Raji (cell line): ENCODE data around the gene C6orf47.

Experiments
- POLR2A ChIP-seq: IDR thresholded peaks from 2 replicates; pipeline ENCODE4 v1.6.1; 2011; ENCODE audit warnings: low read depth, low read length, control low read depth; ENCODE audit not compliant: insufficient read depth

C6orf47 gene

GRCh38 chr6:31621320-31621939, 39.1 kb downstream of the C6orf47 start:
- TF ChIP-seq POLR2A, result no peak

- TF ChIP-seq POLR2A, result no peak
Observed at GRCh38 chr6:31620586-31621319, 39.8 kb downstream of the C6orf47 start, which contains the start of gene PRRC2A. Gene PRRC2A, plus strand, starts transcription at chr6:31620715. Its CDS starts 2,075 bp downstream, at chr6:31622790.

GRCh38 chr6:31619805-31620585, 40.6 kb downstream of the C6orf47 start:
- TF ChIP-seq POLR2A, result peak; percentile 83

GRCh38 chr6:31617010-31617409, 43.6 kb downstream of the C6orf47 start:
- TF ChIP-seq POLR2A, result no peak

- no peak for TF ChIP-seq POLR2A
Observed at GRCh38 chr6:31615748-31616147, 44.8 kb downstream of the C6orf47 start.

- TF ChIP-seq POLR2A, result no peak
Observed at GRCh38 chr6:31614684-31615578, 45.6 kb downstream of the C6orf47 start, which contains the start of gene AIF1. Gene AIF1, plus strand, starts transcription at chr6:31615234. Its CDS starts 96 bp downstream, at chr6:31615330.

GRCh38 chr6:31614075-31614619, 46.4 kb downstream of the C6orf47 start:
- no peak for TF ChIP-seq POLR2A

- TF ChIP-seq POLR2A, result no peak
Observed at GRCh38 chr6:31610968-31611367, 49.6 kb downstream of the C6orf47 start.

- no peak for TF ChIP-seq POLR2A
Observed at GRCh38 chr6:31609519-31610406, 50.8 kb downstream of the C6orf47 start.
